SW480 (cell line): ENCODE measurements around the gene FXYD7.
"Not testable (repeated sequence)": the region's sequence is repeated elsewhere in the genome, so short reads cannot be mapped to it uniquely, and the experiment has no call there.

Experiments
- DNase-seq: peaks from one replicate; pipeline ENCODE4 v3.0.0-alpha.2; 2016; ENCODE audit warnings: low spot score

FXYD7 gene

GRCh38 chr19:35144600-35145436 is 1.8 kb downstream of the FXYD7 start:
- peak; percentile 85 for DNase-seq

GRCh38 chr19:35146746-35147459 is 3.8 kb downstream of the FXYD7 start:
- no peak for DNase-seq

GRCh38 chr19:35149463-35149862 is 6.4 kb downstream of the FXYD7 start:
- no peak for DNase-seq

- no peak for DNase-seq
Measured at GRCh38 chr19:35150445-35150844, 7.4 kb downstream of the FXYD7 start.

GRCh38 chr19:35151273-35152065 is 8.4 kb downstream of the FXYD7 start:
- no peak for DNase-seq

GRCh38 chr19:35153129-35153522 is 10.1 kb downstream of the FXYD7 start:
- DNase-seq = not testable (repeated sequence)

GRCh38 chr19:35153701-35154524 is 10.9 kb downstream of the FXYD7 start:
- peak; percentile 53 for DNase-seq

- DNase-seq = peak; percentile 54
Measured at GRCh38 chr19:35154525-35155406, 11.7 kb downstream of the FXYD7 start, which contains the start of gene FXYD5. Gene FXYD5 (plus strand): TSS chr19:35154735. CDS start chr19:35155551, 816 bp downstream.

- no peak for DNase-seq
Measured at GRCh38 chr19:35155441-35155840, 12.4 kb downstream of the FXYD7 start.

- DNase-seq = no peak
Measured at GRCh38 chr19:35155981-35156672, 13.1 kb downstream of the FXYD7 start.

- no peak for DNase-seq
Measured at GRCh38 chr19:35156673-35157014, 13.6 kb downstream of the FXYD7 start.

- no peak for DNase-seq
Measured at GRCh38 chr19:35157431-35157830, 14.4 kb downstream of the FXYD7 start.

GRCh38 chr19:35159606-35160005 is 16.6 kb downstream of the FXYD7 start:
- DNase-seq = no peak

GRCh38 chr19:35160629-35161433 is 17.8 kb downstream of the FXYD7 start:
- no peak for DNase-seq

- no peak for DNase-seq
Measured at GRCh38 chr19:35161434-35161743, 18.3 kb downstream of the FXYD7 start.

GRCh38 chr19:35162471-35163326 is 19.6 kb downstream of the FXYD7 start:
- peak; percentile 68 for DNase-seq

GRCh38 chr19:35164418-35164817 is 21.4 kb downstream of the FXYD7 start:
- DNase-seq = peak; percentile 74
